ENCODE results near the gene ARID5A.

ARID5A gene

DNA sequence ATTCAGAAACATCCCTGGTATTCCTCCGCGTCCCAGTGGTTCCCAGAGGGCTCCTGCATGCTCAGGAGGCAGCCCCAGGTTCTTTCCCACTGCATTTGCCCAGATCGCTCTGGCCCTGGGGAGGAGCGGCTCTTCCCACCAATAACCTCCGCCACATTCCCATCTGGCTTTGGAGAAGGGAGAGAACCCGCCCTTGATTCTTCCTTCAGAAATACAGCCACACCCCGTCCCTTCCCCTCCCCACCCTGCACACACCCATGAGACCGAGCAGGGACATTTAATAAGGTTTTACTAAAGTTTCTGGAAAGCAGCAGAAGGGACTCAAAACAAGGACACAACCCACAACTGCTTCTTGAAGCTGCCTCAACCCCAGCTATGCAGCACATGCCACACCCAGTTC, 21.9 kb downstream of the ARID5A start:
- no peak for DNase-seq

GRCh38 chr2:96564026-96564425, 27.5 kb downstream of the ARID5A start:
- DNase-seq: no peak

DNA sequence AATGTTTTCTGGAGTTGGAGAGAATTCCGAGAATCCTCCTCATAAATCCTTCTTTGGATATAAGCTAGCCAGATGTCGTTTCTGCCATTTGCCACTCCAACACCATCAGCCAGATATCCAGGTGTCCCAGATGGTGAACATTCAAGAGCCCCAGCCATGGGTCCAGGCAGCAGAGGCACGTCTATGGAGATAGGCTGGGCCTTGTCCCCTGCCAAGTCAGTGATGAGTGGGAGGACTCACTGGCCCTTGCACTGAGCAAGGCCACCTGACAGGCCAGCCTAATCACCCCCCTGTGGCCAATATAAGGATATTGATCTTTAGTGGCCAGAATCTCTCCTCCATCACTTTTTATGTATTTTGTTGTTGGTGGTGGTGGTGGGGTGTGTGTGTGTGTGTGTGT, 28.0 kb downstream of the ARID5A start:
- DNase-seq: no peak

GRCh38 chr2:96565111-96565510, 28.6 kb downstream of the ARID5A start:
- peak; percentile 81 to 89 for DNase-seq

GRCh38 chr2:96568094-96568493, 31.5 kb downstream of the ARID5A start:
- no peak for DNase-seq

DNA sequence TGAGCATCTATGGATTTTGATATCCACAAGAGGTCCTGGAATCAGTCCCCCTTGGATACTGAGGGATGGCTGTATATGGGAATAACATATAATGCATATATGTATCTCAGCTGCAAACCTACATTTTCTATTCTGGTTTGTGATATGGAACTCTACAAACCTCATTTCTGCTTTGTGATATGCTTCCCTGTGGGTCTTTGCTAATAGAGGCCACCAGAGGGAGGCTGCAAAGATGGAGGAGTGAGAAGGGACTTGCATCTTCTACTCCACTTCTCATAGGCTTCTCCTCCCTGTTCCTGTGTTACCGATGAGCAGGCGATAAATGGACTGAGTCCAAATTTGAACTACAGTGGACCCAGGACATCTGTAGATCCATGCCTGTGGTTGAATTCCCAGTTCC, 37.8 kb downstream of the ARID5A start:
- no peak for DNase-seq

- DNase-seq: no peak
These were observed 39.4 kb downstream of the ARID5A start for GRCh38 chr2:96575785-96576456.

DNA sequence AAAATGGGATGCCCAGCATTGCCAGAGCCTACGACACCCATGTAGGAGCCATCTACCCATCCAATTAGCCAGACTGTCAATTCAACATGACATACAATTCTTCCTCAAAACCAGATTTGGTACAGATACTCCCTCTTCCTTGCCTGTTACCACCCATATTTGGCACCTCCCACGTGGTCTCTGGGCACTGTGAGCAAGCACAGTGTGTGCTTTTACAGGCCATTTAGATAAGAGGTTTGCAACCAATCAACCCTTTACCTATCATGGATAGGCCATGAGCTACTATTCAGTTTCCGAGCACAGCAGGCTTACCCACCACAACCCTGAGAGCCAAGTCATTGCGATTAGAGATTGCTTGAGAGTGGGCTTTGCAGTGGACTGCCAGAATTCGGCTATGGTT, 40.9 kb downstream of the ARID5A start:
- DNase-seq: no peak

- no peak for DNase-seq
These were observed 42.2 kb downstream of the ARID5A start for GRCh38 chr2:96578731-96579130.

GRCh38 chr2:96579422-96579821, 42.9 kb downstream of the ARID5A start:
- DNase-seq: no peak

DNA sequence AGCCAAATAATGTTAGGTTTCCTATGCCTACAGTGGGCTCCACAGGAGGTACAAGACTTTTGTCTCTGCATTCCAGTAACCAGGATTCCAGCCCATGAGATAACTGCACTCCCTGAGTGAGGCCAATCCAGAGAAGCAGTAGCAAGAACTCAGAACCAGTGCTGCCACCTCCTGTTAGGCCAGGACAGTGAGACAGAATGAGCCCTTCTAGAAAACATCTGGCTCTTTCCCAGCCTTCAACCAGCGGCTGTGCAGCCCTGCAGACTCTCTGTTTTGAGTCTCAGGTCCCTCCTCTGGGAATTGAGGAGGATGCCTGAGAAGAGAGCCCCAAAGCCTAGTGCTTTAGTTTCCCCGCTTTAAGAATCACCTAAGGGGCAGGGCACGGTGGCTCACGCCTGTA, 44.2 kb downstream of the ARID5A start:
- peak in 1 of 2 experiments; percentile 31 for DNase-seq

DNA sequence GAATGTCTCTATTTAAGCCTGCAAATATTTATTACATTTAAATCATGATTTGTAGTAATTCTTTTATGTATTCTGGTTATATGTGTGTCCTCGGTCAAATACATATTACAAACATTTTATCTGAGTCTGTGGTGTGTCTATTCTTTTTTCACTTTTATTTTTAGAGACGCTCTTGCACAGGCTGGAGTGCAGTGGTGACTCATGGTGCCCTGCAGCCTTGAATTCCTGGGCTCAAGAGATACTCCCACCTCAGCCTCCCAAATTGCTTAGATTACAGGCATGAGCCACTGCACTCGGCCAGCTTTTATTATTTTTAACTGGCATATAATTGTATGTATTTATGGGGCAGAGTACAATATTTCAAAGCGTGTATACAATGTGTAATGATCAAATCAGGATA, 47.5 kb downstream of the ARID5A start:
- no peak for DNase-seq

DNA sequence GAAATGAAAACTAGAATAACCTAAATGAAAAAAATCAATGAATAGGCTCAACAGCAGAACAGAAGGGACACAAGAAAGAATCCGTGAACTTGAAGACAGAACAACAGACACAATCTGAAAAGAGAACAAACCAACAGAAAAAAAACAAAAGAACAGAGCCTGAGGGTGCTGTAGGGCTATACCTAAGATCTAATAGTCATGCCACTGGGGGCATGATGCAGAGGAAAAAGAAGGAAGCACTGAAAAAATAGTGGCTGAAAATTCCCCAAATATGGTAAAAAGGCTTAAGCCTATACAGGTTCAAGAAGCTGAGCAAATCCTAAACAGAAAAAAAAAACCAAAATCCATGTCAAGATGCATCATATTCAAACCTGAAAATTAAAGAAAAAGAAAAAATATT, 51.3 kb downstream of the ARID5A start:
- no peak for DNase-seq

GRCh38 chr2:96591054-96591453, 54.5 kb downstream of the ARID5A start:
- DNase-seq: no peak

- DNase-seq: no peak
These were observed 54.9 kb downstream of the ARID5A start for GRCh38 chr2:96591494-96591893.

DNA sequence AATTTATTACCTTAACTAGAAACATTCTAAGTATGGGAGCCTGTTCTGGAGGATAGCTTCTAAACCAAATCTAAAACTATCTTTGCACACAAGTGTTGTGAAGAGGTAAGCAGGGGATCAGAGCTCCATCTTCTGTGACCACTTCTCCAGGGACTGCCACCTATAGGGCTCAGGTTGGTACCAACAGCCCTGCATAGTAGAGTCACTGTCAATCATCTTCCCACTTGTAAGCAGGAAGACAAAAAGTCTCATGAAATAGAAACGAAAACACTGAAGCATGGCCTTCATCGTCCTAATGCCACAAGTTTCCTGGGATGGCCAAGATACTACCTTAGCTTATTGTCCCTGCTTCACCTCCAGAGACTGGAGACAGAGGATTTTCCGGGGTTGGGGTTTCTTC, 57.7 kb downstream of the ARID5A start:
- no peak for DNase-seq

- no peak for DNase-seq
These were observed 58.2 kb downstream of the ARID5A start for GRCh38 chr2:96594691-96595152.

DNA sequence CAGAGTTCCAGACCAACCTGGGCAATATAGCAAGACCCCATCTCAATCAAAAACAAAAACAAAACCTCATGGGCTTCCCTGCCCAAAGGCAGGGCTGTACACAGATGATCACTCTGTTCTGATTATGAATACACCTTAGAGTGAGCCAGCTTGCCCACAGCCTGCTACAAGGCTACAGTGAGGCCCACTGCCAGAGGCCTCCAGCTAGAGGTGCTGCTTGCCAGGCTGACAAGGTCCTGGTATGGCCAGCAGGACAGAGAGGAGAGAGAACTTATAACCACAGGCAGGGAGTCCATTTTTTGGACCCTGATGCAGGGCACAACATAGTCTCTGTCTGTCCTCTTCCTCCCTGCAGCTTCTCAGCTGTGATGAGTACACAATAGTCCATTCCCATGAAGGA, 60.0 kb downstream of the ARID5A start:
- DNase-seq: no peak

DNA sequence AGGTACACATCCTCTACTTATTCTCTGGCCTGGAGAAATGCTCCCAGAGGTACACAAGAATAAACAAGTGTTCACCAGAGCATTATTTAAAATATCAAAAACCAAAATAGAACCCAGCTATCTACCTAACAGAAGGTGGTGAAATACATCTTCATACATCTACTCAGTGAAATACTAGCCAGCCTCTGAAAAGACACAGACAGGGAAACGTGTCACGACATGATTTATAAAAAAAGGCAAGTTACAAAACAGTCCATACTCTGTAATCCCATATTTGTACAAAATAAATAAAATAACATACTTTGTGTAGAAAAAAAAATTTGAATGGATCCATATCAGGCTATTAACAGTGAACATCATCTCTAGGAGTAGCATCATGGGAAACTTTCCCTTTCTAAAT, 63.4 kb downstream of the ARID5A start:
- no peak for DNase-seq

DNA sequence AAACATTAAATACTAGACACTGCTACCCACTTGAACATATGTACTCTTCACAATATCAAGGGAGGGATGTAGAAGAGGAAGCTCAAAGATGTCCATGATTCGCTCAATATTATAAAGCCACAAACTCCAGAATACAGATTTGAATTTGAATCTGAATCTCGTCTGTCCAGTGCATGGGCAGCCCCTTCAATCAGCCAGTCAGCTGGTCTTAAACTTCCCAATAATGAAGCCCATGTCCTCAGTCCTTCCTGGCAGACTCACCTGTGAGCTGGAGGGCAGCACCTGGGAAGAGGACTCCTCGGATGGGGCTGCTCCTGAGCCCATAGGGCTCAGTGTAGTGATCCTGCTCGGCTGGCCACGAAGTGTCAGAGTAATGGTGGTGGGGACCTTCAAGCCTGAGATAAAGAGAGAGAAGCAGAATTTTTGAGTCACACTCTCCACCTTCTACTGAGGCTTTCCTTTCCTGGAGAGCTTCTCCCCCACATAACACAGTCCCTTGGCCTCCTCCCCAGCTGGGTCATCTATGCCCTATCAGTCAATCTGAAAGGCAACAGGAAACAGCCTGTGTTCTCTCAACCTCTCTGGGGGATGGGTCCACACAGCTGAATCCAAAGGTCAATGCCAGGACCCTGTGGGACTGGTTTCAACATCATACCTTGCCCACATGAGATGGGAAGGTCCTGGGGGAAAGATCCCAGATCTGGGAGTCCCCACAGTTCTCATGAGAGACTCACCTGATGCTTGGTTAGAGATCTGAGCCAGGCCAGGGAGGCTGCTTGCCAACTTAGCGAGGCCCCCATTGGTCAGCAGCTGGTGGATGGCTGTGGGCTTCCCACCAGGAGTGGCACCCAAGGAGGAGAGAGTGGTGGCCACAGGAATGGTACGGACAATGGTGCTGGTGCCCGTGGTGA, 65.1 kb downstream of the ARID5A start:
- no peak for DNase-seq
